ENCODE results near the gene GAS6. TPM values are rescaled to one million over a fixed set of nuclear protein-coding genes. Genes with fewer than 3 reads are reported as not detected.

The GAS6 gene
- total and polyA plus RNA-seq, 2 donors, result 55.1 to 327 TPM

DNA sequence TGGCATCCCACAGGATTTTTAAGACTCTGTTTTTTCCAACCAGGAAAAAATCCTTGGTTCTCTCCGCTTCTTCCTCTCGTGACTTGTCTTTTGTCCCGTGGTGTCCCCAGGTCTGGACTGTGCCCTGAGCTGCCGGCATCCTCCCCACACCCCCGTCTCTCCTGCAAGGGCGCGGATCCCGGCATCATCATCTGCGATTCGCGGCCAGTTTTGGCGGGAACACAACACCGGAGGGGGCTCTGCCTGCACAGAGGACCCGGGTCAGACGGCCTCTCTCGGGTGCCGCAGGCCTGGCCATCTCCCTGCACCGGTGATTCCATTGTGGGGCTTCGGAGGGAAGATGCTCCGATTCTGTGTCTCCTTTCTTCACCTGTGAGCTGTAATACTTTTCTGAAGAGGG, 18.8 kb upstream of the GAS6 start:
- WGBS, result 63% methylated on average over 20 of the region's 20 CpGs
- H3K36me3 ChIP-seq (ENCODE audit: insufficient read depth), result no peaks in the 10 kb centered on the region
- no peak overlapping the region for H3K27ac ChIP-seq (ENCODE audit: low read depth)
- DNase-seq (ENCODE audit: extremely low spot score), result no peak
- no peak overlapping the region for H3K4me3 ChIP-seq (ENCODE audit: low read depth, low read length)
- H3K4me1 ChIP-seq (ENCODE audit: insufficient read depth), result peaks cover 1% of the 10 kb centered on the region

DNA sequence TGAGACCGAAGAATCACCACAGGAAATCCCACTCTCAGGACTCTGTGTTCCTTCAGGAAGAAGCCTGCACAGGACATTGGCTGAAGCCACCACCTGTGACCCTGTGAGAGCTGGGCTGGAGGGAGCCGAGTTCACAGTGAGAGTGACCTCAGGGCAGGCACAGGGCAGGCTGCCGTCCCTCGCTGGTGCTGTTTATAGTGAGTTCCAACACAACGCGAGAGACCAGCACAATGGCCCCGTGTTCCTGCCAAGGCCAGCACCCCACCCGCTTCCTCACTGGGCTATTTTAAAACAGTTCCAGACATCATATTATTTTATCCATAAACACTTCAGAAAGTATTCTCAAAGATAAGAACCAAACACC, 18.4 kb upstream of the GAS6 start:
- no peak for DNase-seq (ENCODE audit: extremely low spot score)

DNA sequence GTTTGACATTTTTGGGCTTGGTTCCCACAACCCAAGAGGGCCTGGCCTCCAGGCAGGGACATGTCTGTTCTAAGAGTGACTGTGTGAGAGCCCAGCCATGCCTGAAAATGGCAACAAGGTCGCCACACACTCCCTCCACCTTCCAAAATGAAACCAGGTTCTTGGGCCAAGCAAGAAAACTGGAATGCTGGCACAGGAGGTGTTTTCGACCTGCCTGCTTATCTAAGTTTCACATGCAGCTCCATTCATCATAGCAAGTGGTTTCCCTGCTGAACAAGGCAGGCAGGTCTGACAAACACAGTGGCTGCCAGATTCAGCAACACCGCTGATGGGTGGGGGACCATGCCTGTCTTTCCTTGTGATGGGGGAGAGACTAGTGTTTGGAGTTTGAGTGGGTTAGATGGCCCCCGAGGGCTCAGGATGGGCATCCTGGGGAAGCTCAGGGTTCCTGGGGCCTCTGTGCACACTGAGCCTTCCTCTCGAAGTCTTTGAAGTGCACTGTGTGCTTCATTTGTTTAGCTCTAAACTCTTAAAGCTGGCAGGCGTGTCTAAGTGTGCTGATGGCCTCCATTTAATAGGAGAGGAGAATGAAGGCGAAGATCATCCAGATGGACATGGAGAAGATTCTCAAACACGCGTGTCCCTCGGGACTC, 17.9 kb upstream of the GAS6 start:
- Histone ChIP-seq H3K4me1 (ENCODE audit: insufficient read depth) (peaks cover 1% of the 10 kb centered on the region), H3K36me3 (ENCODE audit: insufficient read depth) (no peaks in the 10 kb centered on the region), H3K27ac (ENCODE audit: low read depth) (no peak overlapping the region), H3K4me3 (ENCODE audit: low read depth, low read length) (no peak overlapping the region)
- no peak for DNase-seq (ENCODE audit: extremely low spot score)
- WGBS, result 45% methylated on average over 10 of the region's 10 CpGs

More for the DNA sequence above, 18.4 kb upstream of the GAS6 start:
- WGBS, result 21% methylated on average over 8 of the region's 8 CpGs
- Histone ChIP-seq H3K4me3 (ENCODE audit: low read depth, low read length) (no peak overlapping the region), H3K4me1 (ENCODE audit: insufficient read depth) (peaks cover 1% of the 10 kb centered on the region), H3K36me3 (ENCODE audit: insufficient read depth) (no peaks in the 10 kb centered on the region), H3K27ac (ENCODE audit: low read depth) (no peak overlapping the region)

DNA sequence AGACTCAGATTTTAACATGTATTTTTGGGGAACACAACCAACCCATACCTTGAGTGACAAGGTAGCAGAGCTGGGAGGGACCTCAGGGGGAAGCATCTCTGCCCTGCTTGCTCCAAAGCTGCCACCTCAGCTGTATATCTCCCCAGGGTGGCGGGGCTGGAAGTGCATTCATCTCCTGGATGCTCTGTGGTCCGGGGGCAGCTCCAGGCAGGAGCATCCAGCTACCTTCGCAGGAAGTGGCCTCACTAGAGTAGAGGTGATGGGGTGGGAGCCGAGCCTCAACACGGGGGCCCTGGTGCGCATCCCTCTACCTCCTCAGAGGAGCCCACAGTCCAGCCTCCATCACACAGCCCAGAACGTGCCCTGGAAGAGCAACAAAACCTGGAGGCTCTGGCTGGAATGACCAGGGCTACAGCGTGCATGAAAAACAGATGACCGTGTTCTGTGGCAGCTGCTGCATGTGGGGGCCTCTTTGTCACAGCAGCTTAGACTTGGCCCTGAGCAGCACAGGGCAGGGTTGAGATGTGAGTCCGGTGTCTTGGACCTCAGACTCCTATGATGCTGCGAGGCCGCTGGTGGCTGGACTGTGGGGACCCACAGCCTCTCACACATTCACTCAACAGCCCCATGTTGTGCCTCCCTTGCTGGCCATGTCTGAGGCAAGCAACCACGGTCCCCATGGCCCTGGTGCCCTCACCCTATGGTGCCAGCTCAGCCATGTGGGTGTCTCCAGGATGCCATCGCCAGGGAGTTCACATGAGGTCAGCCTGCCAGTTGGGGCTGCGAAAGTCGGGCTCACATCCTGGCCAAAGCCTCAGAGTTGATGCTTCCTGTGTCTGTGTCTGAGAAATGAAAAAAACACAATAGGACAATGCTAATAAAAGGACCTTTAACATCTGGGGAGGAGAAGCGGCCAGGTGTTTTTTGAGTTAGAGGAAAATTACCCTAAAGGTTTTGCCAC, 17.1 kb upstream of the GAS6 start:
- WGBS, result 83% methylated on average over 17 of the region's 17 CpGs
- Histone ChIP-seq H3K4me3 (ENCODE audit: low read depth, low read length) (no peak overlapping the region), H3K36me3 (ENCODE audit: insufficient read depth) (no peaks in the 10 kb centered on the region), H3K4me1 (ENCODE audit: insufficient read depth) (peaks cover 1% of the 10 kb centered on the region), H3K27ac (ENCODE audit: low read depth) (no peak overlapping the region)
- DNase-seq (ENCODE audit: extremely low spot score), result no peak

DNA sequence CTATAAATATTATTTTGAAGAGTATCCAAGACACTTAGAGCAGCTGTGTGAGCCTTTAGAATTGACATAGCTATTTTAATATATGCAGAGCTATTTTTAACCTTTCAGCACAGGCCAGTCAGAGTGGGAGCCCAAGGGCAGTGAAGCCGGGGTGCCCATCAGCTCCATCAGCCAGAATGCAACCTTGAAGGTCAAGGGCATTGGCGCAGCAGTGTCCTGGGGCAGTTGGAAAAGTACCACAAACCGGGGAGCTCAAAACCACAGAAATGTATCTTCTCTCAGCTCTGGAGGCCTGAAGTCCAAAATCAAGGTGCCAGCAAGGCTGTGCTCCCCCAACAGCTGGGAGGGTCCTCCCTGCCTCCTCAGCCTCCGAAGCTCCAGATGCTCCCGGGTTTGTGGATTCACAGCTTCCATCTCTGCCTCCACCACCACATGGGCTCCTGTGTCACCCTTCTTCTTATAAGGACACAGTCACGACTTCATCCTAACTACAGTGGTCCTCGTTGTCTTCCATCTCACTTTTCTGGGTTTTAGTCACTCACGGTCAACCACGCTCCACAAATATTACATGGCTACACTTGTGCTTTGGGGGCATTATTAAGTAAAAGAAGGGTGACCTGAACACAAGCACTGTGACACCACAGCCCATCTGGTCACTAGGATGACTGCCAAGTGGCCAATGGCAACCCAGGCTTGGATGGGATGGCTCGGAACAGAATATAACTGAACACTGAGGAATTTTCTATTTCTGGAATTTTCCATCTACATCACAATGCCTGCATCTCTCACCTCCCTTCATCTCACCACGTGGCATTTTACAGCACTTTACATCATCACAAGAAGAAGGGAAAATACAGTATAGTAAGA, 15.9 kb upstream of the GAS6 start:
- DNase-seq (ENCODE audit: extremely low spot score), result no peak
- H3K4me1 ChIP-seq (ENCODE audit: insufficient read depth), result peaks cover 1% of the 10 kb centered on the region
- H3K36me3 ChIP-seq (ENCODE audit: insufficient read depth), result no peaks in the 10 kb centered on the region
- WGBS, result 82% methylated on average over 11 of the region's 11 CpGs
- no peak overlapping the region for H3K4me3 ChIP-seq (ENCODE audit: low read depth, low read length)
- H3K27ac ChIP-seq (ENCODE audit: low read depth), result no peak overlapping the region

DNA sequence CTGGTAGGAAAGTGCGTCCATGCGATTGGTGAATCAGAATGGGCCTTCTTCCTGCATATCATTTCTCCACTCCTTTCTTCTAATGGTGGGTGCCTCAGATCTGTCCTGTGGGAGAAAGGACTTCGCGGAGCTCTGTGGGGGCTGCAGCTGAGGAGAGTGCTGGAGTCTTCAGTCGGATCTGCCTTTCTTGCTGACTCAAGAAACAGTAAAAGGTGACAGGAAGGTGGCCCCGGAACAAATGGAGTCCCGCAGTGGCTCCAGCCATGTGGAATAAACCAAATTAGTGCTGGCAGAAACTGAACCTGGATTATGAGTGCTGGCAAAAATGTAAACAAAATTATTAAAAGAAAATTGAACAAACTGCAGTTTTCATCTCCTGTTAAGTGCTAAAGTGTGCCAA, 15.1 kb upstream of the GAS6 start:
- DNase-seq (ENCODE audit: extremely low spot score), result no peak
- H3K4me1 ChIP-seq (ENCODE audit: insufficient read depth), result peaks cover 1% of the 10 kb centered on the region
- WGBS, result 64% methylated on average over 7 of the region's 7 CpGs

DNA sequence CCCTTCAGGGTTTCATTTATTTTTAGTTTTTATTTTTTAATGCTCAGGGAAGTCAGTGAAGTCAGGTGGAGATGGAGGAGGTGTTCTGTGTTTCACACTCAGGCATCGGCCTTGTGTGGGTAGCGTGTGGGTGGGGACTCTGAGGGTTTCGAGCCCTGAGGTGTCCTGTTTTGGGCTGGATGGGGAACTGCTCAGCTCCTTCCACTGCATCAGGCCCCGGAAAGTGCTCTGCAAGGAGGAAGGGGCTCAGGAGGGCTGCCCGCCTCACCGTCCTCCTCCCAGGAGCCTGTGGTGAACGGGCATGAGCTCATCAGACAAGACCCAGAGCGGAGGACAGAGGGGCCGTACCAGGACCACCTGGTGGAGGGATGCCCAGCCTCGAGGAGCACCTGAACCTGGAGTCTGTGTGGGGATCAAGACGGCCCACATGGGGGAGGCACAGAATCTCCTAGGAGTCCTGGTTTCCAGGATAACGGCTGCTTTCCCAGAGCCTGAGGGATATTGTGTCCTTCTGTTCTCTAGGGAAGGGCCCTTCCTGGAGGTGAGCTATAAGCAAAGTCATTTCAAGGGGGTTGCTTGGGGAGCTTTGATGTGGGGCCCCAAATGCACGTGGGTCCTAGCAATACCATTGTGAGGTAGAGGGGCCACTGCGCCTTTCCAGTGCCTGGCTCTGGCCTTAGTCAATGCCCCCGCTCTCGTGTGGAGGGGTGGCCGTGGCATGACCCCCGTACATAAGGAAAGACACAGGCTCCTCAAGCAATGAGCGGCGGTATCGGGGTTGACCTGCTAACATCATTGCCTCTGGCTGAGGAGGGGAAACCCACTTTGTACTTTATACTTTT, 13.5 kb upstream of the GAS6 start:
- peaks cover 1% of the 10 kb centered on the region for H3K4me1 ChIP-seq (ENCODE audit: insufficient read depth)
- no peak for DNase-seq (ENCODE audit: extremely low spot score)
- 96% methylated on average over 21 of the region's 21 CpGs for WGBS
- no peaks in the 10 kb centered on the region for H3K36me3 ChIP-seq (ENCODE audit: insufficient read depth)
- no peak overlapping the region for H3K4me3 ChIP-seq (ENCODE audit: low read depth, low read length)
- H3K27ac ChIP-seq (ENCODE audit: low read depth), result no peak overlapping the region

More for the DNA sequence above, 15.1 kb upstream of the GAS6 start:
- no peak overlapping the region for H3K27ac ChIP-seq (ENCODE audit: low read depth)
- H3K36me3 ChIP-seq (ENCODE audit: insufficient read depth), result no peaks in the 10 kb centered on the region
- no peak overlapping the region for H3K4me3 ChIP-seq (ENCODE audit: low read depth, low read length)

DNA sequence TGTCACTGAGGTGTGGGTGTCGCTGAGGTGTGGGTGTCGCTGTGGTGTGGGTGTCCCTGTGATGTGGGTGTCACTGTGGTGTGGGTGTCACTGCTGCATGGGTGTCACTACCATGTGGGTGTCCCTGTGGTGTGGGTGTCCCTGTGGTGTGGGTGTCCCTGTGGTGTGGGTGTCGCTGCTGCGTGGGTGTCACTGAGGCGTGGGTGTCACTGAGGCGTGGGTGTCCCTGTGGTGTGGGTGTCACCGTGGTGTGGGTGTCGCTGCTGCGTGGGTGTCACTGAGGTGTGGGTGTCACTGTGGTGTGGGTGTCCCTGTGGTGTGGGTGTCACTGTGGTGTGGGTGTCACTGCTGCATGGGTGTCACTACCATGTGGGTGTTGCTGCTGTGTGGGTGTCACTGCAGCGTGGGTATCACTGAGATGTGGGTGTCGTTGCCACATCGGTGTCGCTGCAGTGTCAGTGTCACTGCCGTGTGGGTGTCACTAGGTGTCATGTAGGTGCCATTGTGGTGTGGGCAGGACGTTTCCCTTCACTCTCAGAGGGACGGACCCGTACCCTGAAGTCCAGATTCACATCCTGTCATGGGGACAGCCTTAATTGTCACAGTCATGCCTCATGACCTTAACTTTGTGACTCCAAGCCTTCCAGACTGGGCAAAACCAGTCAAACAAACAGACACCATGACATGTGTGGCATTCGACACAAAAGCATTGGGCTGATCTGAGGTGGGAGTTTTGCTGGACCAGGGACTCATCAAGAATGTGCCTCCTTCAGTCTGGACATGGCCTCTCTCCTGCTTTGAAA, 12.7 kb upstream of the GAS6 start:
- H3K27ac ChIP-seq (ENCODE audit: low read depth), result no peak overlapping the region
- 88% methylated on average over 18 of the region's 18 CpGs for WGBS
- H3K36me3 ChIP-seq (ENCODE audit: insufficient read depth), result no peaks in the 10 kb centered on the region
- H3K4me3 ChIP-seq (ENCODE audit: low read depth, low read length), result no peak overlapping the region
- H3K4me1 ChIP-seq (ENCODE audit: insufficient read depth), result peaks cover 1% of the 10 kb centered on the region
- no peak for DNase-seq (ENCODE audit: extremely low spot score)

DNA sequence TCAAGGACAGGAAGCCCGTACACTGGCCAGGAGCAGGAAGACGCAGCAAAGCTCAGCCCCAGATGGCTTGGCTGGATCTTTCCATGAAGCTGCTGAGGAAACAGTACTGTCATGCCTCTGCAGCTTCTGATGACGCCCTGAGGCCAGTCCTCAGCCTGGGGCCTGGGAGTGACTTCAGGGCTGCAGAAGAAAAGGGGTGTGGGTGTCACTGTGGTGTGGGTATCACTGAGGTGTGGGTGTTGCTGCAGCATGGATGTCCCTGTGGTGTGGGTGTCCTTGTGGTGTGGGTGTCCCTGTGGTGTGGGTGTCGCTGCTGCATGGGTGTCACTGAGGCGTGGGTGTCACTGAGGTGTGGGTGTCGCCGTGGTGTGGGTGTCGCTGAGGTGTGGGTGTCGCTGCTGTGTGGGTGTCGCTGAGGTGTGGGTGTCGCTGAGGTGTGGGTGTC, 12.0 kb upstream of the GAS6 start:
- no peak for DNase-seq (ENCODE audit: extremely low spot score)
- Histone ChIP-seq H3K4me3 (ENCODE audit: low read depth, low read length) (no peak overlapping the region), H3K36me3 (ENCODE audit: insufficient read depth) (no peaks in the 10 kb centered on the region), H3K4me1 (ENCODE audit: insufficient read depth) (peaks cover 1% of the 10 kb centered on the region), H3K27ac (ENCODE audit: low read depth) (no peak overlapping the region)
- WGBS, result 82% methylated on average over 11 of the region's 11 CpGs

DNA sequence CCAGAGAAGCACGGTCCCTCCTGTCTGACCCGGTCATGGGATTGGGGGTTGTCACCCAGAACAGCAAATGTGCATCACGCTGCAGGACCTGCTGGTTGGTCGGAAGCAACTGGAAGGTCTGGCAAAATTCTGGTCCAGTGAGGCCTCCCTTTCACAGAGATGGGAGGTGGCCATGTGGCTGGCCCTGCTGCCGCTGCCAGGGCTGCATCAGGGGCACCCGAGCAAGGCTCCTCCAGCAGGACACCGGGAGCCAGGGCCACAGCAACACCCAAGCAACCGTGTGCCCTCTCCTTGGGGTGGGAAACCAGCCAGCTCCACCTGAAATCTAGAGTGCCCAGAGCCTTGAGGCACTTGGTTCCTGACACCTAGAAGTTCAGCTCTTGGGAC, 11.5 kb upstream of the GAS6 start:
- no peak for DNase-seq (ENCODE audit: extremely low spot score)
- no peak overlapping the region for H3K27ac ChIP-seq (ENCODE audit: low read depth)
- H3K4me3 ChIP-seq (ENCODE audit: low read depth, low read length), result no peak overlapping the region
- 90% methylated on average over 8 of the region's 8 CpGs for WGBS
- H3K4me1 ChIP-seq (ENCODE audit: insufficient read depth), result peaks cover 1% of the 10 kb centered on the region
- H3K36me3 ChIP-seq (ENCODE audit: insufficient read depth), result no peaks in the 10 kb centered on the region

DNA sequence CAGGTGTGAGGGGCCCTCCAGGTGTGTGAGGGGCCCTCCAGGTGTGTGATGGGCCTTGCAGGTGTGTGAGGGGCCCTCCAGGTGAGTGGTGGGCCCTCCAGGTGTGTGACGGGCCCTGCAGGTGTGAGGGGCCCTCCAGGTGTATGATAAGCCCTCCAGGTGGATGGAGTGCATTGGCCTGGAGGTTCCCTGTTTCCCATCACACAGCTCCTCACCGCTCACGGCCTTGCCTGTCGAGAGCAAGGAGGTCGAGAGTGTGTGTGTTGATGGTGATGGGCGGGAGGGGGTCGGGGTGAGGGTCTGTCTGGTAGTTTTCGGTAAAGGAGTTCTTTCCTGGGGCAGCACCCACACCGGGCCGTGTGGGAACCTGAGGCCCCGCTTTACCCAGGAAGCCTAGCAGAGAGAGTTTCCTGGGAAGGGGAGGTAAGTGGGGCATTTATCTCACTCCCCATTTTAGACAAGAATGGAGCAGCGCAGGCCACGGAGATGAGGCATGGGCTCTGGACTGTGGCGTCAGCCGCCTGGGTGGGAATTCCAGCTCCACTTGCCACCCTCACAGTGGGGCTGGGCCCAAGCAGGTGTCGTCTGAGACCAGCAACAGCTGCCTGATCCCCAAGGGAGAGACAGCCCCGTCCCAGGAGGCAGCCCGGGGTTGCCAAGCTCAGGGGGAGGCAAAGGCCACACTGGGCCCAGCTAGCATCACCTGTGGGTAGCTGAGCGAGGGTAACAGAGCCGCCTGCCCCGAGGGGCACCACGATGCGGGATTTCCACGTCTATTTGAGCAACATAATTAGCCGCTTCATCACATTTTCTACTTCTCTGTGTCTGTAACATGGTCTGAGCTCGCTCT, 10.9 kb upstream of the GAS6 start:
- no peak for DNase-seq (ENCODE audit: extremely low spot score)
- 91% methylated on average over 26 of the region's 26 CpGs for WGBS
- Histone ChIP-seq H3K4me3 (ENCODE audit: low read depth, low read length) (no peak overlapping the region), H3K4me1 (ENCODE audit: insufficient read depth) (peaks cover 1% of the 10 kb centered on the region), H3K27ac (ENCODE audit: low read depth) (no peak overlapping the region), H3K36me3 (ENCODE audit: insufficient read depth) (no peaks in the 10 kb centered on the region)
